OCI-LY1 (cell line): ENCODE results near the gene SNAPC4.

Experiments
- H2AFZ ChIP-seq: fragments of 200-600 bp; sonication (generic), shearing (Covaris generic); 2 replicates; pipeline ENCODE4 v1.6.0; 2014; ENCODE audit warnings: antibody characterized with exemption, mild to moderate bottlenecking, low read length
- H3F3A ChIP-seq: fragments of 200-600 bp; sonication (generic), shearing (Covaris generic); 2 replicates; pipeline ENCODE4 v1.6.0; 2014; ENCODE audit warnings: mild to moderate bottlenecking, antibody characterized with exemption, low read length, moderate library complexity; ENCODE audit not compliant: insufficient read depth
- H3K27ac ChIP-seq: fragments of 200-600 bp; sonication (generic); 2 replicates; pipeline ENCODE4 v1.5.1; 2014; ENCODE audit warnings: low read length, mixed run types, mild to moderate bottlenecking, low read depth; ENCODE audit not compliant: poor library complexity, severe bottlenecking
- H3K27me3 ChIP-seq: fragments of 200-600 bp; sonication (generic); 2 replicates; pipeline ENCODE4 v1.6.0; 2014; ENCODE audit warnings: antibody characterized with exemption, mild to moderate bottlenecking, low read length, moderate library complexity; ENCODE audit not compliant: insufficient read depth
- H3K36me3 ChIP-seq: fragments of 200-600 bp; sonication (generic); 2 replicates; pipeline ENCODE4 v1.6.1; 2014; ENCODE audit warnings: mild to moderate bottlenecking, antibody characterized with exemption, low read length, moderate library complexity, mixed read lengths; ENCODE audit not compliant: insufficient read depth
- H3K4me1 ChIP-seq: fragments of 200-600 bp; sonication (generic); 2 replicates; pipeline ENCODE4 v1.5.1; 2014; ENCODE audit warnings: mild to moderate bottlenecking, low read length, moderate library complexity; ENCODE audit not compliant: insufficient read depth, severe bottlenecking
- H3K4me2 ChIP-seq: fragments of 200-600 bp; sonication (generic), shearing (Covaris generic); 2 replicates; pipeline ENCODE4 v1.6.1; 2014; ENCODE audit warnings: low read length
- H3K4me3 ChIP-seq: fragments of 200-600 bp; sonication (generic); 2 replicates; pipeline ENCODE4 v1.5.1; 2014; ENCODE audit warnings: low read length, low read depth, mild to moderate bottlenecking, mixed read lengths; ENCODE audit not compliant: poor library complexity, severe bottlenecking
- H3K79me2 ChIP-seq: fragments of 200-600 bp; shearing (Covaris generic); 2 replicates; pipeline ENCODE4 v1.6.1; 2016; ENCODE audit warnings: mixed run types, low read length, mixed read lengths; ENCODE audit not compliant: insufficient read depth
- H3K9ac ChIP-seq: fragments of 200-600 bp; sonication (generic), shearing (Covaris generic); 2 replicates; pipeline ENCODE4 v1.6.1; 2014; ENCODE audit warnings: mild to moderate bottlenecking, low read length, mixed read lengths
- H3K9me2 ChIP-seq: fragments of 200-600 bp; sonication (generic), shearing (Covaris generic); 2 replicates; pipeline ENCODE4 v1.6.1; 2014; ENCODE audit warnings: low read depth, mild to moderate bottlenecking, low read length, mixed read lengths
- H3K9me3 ChIP-seq: fragments of 200-600 bp; shearing (Covaris generic); 2 replicates; pipeline ENCODE4 v1.6.1; 2014; ENCODE audit warnings: low read length, mixed read lengths
- H4K20me1 ChIP-seq: fragments of 200-600 bp; sonication (generic), shearing (Covaris generic); 2 replicates; pipeline ENCODE4 v1.6.0; 2016; ENCODE audit warnings: mild to moderate bottlenecking, low read length; ENCODE audit not compliant: insufficient read depth
- EZH2 ChIP-seq: fragments of 200-600 bp; sonication (generic), shearing (Covaris generic); IDR thresholded peaks from 2 replicates; pipeline ENCODE4 v1.8.0; 2017; ENCODE audit warnings: borderline replicate concordance, mixed run types, mild to moderate bottlenecking, antibody characterized with exemption, low read length, moderate library complexity, mixed read lengths
- TF ChIP-seq, protein P1 (sequence below): fragments of 200-600 bp; sonication (generic), shearing (Covaris generic); IDR thresholded peaks from 2 replicates; pipeline ENCODE4 v1.5.1; 2017; ENCODE audit warnings: mild to moderate bottlenecking, antibody characterized with exemption, low read length, moderate library complexity, mixed read lengths

The SNAPC4 gene

GRCh38 chr9:136363106-136363948, 36.6 kb downstream of the SNAPC4 start, which contains the start of gene DNLZ:
DNLZ (minus strand) TSS chr9:136363744; CDS start chr9:136363714, 30 bp downstream.
- Histone ChIP-seq H3K4me1 (peaks cover 11% of the 10 kb centered on the region), H3K9me3 (no peaks in the 10 kb centered on the region), H3K4me3 (peak within 1 kb of the TSS; percentile 75), H2AFZ (no peak within 1 kb of the TSS), H3K4me2 (peak within 1 kb of the TSS; percentile 62), H4K20me1 (no peaks in the 10 kb centered on the region), H3K9ac (peak within 1 kb of the TSS; percentile 84), H3F3A (no peaks in the 10 kb centered on the region), H3K27ac (no peak within 1 kb of the TSS), H3K79me2 (no peaks in the 10 kb centered on the region), H3K36me3 (no peaks in the 10 kb centered on the region; the same call in 1 of the 2 replicates), H3K27me3 (no peaks in the 10 kb centered on the region; the same call in 1 of the 2 replicates), H3K9me2 (no peaks in the 10 kb centered on the region)
- TF ChIP-seq EZH2: no peak
- TF ChIP-seq, protein P1, sequence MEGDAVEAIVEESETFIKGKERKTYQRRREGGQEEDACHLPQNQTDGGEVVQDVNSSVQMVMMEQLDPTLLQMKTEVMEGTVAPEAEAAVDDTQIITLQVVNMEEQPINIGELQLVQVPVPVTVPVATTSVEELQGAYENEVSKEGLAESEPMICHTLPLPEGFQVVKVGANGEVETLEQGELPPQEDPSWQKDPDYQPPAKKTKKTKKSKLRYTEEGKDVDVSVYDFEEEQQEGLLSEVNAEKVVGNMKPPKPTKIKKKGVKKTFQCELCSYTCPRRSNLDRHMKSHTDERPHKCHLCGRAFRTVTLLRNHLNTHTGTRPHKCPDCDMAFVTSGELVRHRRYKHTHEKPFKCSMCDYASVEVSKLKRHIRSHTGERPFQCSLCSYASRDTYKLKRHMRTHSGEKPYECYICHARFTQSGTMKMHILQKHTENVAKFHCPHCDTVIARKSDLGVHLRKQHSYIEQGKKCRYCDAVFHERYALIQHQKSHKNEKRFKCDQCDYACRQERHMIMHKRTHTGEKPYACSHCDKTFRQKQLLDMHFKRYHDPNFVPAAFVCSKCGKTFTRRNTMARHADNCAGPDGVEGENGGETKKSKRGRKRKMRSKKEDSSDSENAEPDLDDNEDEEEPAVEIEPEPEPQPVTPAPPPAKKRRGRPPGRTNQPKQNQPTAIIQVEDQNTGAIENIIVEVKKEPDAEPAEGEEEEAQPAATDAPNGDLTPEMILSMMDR: peak; percentile 92

GRCh38 chr9:136362450-136362784, 37.6 kb downstream of the SNAPC4 start:
- no peaks in the 10 kb centered on the region; the same call in 1 of the 2 replicates for H3K27me3 ChIP-seq
- H3K27ac ChIP-seq: no peak overlapping the region
- no peaks in the 10 kb centered on the region for H3K9me3 ChIP-seq
- peak overlapping the region; percentile 75 for H3K4me3 ChIP-seq
- H3K9ac ChIP-seq: no peak overlapping the region
- peak overlapping the region; percentile 48 for H3K4me2 ChIP-seq
- H3F3A ChIP-seq: no peaks in the 10 kb centered on the region
- H3K79me2 ChIP-seq: no peaks in the 10 kb centered on the region
- H3K9me2 ChIP-seq: no peaks in the 10 kb centered on the region
- H3K4me1 ChIP-seq: peaks cover 11% of the 10 kb centered on the region
- TF ChIP-seq, protein P1: no peak
- TF ChIP-seq EZH2: no peak
- H4K20me1 ChIP-seq: no peaks in the 10 kb centered on the region
- no peak overlapping the region for H2AFZ ChIP-seq
- no peaks in the 10 kb centered on the region; the same call in 1 of the 2 replicates for H3K36me3 ChIP-seq

GRCh38 chr9:136361754-136362449, 38.1 kb downstream of the SNAPC4 start:
- Histone ChIP-seq H3K4me2 (no peak overlapping the region), H3K9me3 (no peaks in the 10 kb centered on the region), H3K27me3 (peaks cover under 1% of the 10 kb centered on the region; the same call in 1 of the 2 replicates), H3F3A (no peaks in the 10 kb centered on the region), H4K20me1 (no peaks in the 10 kb centered on the region), H3K79me2 (no peaks in the 10 kb centered on the region), H3K9me2 (no peaks in the 10 kb centered on the region), H3K9ac (no peak overlapping the region), H3K36me3 (no peaks in the 10 kb centered on the region; the same call in 1 of the 2 replicates), H2AFZ (no peak overlapping the region), H3K4me3 (no peak overlapping the region), H3K4me1 (peaks cover 11% of the 10 kb centered on the region), H3K27ac (no peak overlapping the region)
- TF ChIP-seq EZH2: no peak
- TF ChIP-seq, protein P1: no peak
